Kidney (tissue), 14 donors: ENCODE measurements around the gene OSER1. TPM values are rescaled to one million over a fixed set of nuclear protein-coding genes. Genes with fewer than 3 reads are reported as not detected.

Experiments used
- DNase-seq, 5 donors: peaks; one replicate each; pipeline ENCODE4 v3.0.0-alpha.2; 2013 to 2020
- FAIRE-seq: peaks from 2 replicates; lab custom pipeline; 2012; peaks lifted over from hg19 to GRCh38; lab: Jason Lieb, UNC
- H3K27ac ChIP-seq, 2 donors: one replicate each; pipeline ENCODE4 v1.7.0; 2013; ENCODE audit warnings: low read depth in 2 of 2, low read length in 2 of 2, inconsistent platforms in 1 of 2
- H3K27me3 ChIP-seq: one replicate; pipeline ENCODE4 v1.7.1; 2013; ENCODE audit warnings: low read length, inconsistent platforms; ENCODE audit not compliant: control insufficient read depth, insufficient read depth
- H3K36me3 ChIP-seq, 3 donors: one replicate each; pipeline versions ENCODE4 v1.7.0 to v1.7.1; 2013; ENCODE audit warnings: low read length in 3 of 3, control low read depth in 1 of 3, inconsistent platforms in 1 of 3; ENCODE audit not compliant: insufficient read depth in 3 of 3, control insufficient read depth in 2 of 3
- H3K4me1 ChIP-seq, 3 donors: one replicate each; pipeline versions ENCODE4 v1.7.0 to v1.7.1; 2013; ENCODE audit warnings: low read length in 3 of 3, inconsistent platforms in 1 of 3, low read depth in 1 of 3; ENCODE audit not compliant: control insufficient read depth in 2 of 3, insufficient read depth in 2 of 3
- H3K4me3 ChIP-seq, 3 donors: one replicate each; pipeline versions ENCODE4 v1.7.0 to v1.8.1; 2013; ENCODE audit warnings: low read length in 3 of 3, control low read depth in 1 of 3, inconsistent platforms in 1 of 3
- H3K9ac ChIP-seq, 3 donors: one replicate each; pipeline versions ENCODE4 v1.7.0 to v1.7.1; 2013; ENCODE audit warnings: low read length in 3 of 3, control low read depth in 1 of 3, inconsistent platforms in 1 of 3
- H3K9me3 ChIP-seq, 3 donors: one replicate each; pipeline versions ENCODE4 v1.7.0 to v1.7.1; 2013; ENCODE audit warnings: low read length in 3 of 3, control low read depth in 1 of 3, inconsistent platforms in 1 of 3; ENCODE audit not compliant: control insufficient read depth in 2 of 3, insufficient read depth in 1 of 3
- intact Hi-C: fragments of 100-400 bp; cut with DNase I; formaldehyde crosslinking; loops from one replicate; pipeline ENCODE4 v1.11.1; 2022
- polyA plus RNA-seq: library from polyadenylated mRNA; stranded (reverse); fragments of 350-450 nt; fragmentation: Illumina TruSeq; extraction: RNeasy Lipid Tissue Mini Kit (QIAGEN cat#74804); gene quantifications from one replicate; pipeline ENCODE4 v1.2.3, GENCODE V29; 2014; ENCODE audit warnings: low read depth, low replicate concordance; ENCODE audit not compliant: insufficient read depth
- total RNA-seq: library from RNA; stranded (reverse); fragmentation: NEBNext Ultra II Directional; extraction: Animal tissue kit (Norgen Biotek cat#: 25700); gene quantifications from one replicate; pipeline ENCODE4 v1.2.1, GENCODE V29; 2021
- TF ChIP-seq, protein P1 (sequence below): IDR thresholded peaks from 3 replicates; pipeline ENCODE4 v1.5.1; 2012; ENCODE audit warnings: mild to moderate bottlenecking, moderate library complexity, borderline replicate concordance; ENCODE audit not compliant: insufficient read depth; ENCODE audit errors: extremely low read depth
- donor health status: control.
- donor health status: control.
- donor health status: control.
- donor health status: control.
- donor health status: control.
- donor health status: DM: yes; HTN: yes; CAD: no.
- donor health status: Normal renal cell carcinoma (clear cell type).

The OSER1 gene
- total and polyA plus RNA-seq, 2 donors from 2014 or later = 29.3 to 33.5 TPM

DNA sequence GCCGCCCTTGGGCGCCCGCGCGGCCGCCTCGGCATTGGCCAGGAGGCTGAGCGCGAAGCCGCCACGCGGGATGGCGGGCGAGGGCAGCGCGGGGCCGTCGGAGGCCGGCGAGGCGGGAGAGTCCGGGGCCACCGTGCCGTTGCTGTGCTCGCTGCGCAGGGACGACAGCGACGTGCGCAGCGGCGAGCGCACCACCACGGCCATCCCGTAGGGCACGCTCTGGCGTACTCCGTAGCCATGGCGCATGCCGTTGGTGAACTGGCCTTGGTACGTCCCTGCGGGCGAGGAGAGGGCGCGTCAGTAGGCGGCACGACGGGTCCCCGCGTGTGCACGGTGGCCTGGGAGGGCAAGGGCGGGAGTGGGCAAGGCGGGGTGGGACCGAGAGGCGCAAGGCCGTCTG lies 50.4 kb downstream of the OSER1 start:
- intact Hi-C loops = no loop called here
- H3K27ac ChIP-seq = no peak overlapping the region
- H3K4me1 ChIP-seq = no peaks in the 10 kb centered on the region
- H3K27me3 ChIP-seq = no peaks in the 10 kb centered on the region
- no peaks in the 10 kb centered on the region for H3K9me3 ChIP-seq
- DNase-seq = no peak
- TF ChIP-seq, protein P1, sequence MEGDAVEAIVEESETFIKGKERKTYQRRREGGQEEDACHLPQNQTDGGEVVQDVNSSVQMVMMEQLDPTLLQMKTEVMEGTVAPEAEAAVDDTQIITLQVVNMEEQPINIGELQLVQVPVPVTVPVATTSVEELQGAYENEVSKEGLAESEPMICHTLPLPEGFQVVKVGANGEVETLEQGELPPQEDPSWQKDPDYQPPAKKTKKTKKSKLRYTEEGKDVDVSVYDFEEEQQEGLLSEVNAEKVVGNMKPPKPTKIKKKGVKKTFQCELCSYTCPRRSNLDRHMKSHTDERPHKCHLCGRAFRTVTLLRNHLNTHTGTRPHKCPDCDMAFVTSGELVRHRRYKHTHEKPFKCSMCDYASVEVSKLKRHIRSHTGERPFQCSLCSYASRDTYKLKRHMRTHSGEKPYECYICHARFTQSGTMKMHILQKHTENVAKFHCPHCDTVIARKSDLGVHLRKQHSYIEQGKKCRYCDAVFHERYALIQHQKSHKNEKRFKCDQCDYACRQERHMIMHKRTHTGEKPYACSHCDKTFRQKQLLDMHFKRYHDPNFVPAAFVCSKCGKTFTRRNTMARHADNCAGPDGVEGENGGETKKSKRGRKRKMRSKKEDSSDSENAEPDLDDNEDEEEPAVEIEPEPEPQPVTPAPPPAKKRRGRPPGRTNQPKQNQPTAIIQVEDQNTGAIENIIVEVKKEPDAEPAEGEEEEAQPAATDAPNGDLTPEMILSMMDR = no peak
- no peak overlapping the region for H3K4me3 ChIP-seq
- FAIRE-seq = no peak
- H3K9ac ChIP-seq = no peak overlapping the region
- no peaks in the 10 kb centered on the region for H3K36me3 ChIP-seq

DNA sequence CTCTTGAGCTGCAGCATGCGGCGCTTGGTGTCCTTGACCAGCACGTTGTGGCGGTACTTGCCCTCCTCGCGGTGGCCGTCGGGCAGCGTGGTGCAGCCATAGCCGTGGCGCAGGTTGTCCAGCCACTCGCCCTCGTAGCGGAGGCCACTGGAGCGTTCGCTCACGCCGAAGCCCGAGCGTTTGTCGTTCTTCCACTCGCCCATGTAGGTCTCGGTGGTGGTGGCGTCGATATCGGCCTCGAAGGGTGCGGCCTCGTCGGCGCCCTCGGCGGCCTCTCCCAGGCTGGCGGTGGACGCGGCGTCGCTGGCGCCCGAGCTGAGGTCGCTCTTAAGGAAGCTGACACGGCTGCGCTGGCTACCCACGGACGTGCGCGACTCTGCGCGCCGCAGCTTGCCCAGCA lies 50.9 kb downstream of the OSER1 start:
- no peak for FAIRE-seq
- Histone ChIP-seq H3K27me3 (no peaks in the 10 kb centered on the region), H3K27ac (no peak overlapping the region), H3K4me3 (no peak overlapping the region), H3K36me3 (no peaks in the 10 kb centered on the region), H3K9ac (no peak overlapping the region), H3K9me3 (no peaks in the 10 kb centered on the region), H3K4me1 (no peaks in the 10 kb centered on the region)
- DNase-seq = no peak
- intact Hi-C loops = no loop called here
- TF ChIP-seq, protein P1 = no peak

DNA sequence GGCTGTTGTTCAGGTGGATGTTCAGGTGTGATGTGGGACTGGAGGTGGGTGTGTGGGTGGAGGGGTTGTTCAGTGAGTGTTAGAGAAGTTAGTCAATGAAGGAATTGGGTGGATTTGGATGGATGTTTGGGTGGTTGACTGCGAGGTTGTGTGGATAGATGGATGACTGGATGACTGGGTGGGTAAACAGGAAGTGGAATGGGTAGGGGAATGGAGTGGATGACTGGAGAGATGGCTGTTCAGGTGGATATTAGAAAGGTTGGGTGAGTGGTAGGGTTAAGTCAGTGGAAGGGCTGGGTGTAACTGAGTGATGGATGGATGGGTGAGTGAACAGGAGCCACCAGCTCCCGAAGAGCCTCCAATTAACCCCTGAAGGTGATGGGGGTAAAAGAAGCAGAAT lies 51.4 kb downstream of the OSER1 start:
- intact Hi-C loops = no loop called here
- H3K27ac ChIP-seq = no peak overlapping the region

More for the DNA sequence above, 51.4 kb downstream of the OSER1 start:
- Histone ChIP-seq H3K27me3 (no peaks in the 10 kb centered on the region), H3K36me3 (no peaks in the 10 kb centered on the region), H3K4me1 (no peaks in the 10 kb centered on the region), H3K4me3 (no peak overlapping the region), H3K9ac (no peak overlapping the region), H3K9me3 (no peaks in the 10 kb centered on the region)
- FAIRE-seq (no peak), DNase-seq (no peak)
- TF ChIP-seq, protein P1 = no peak
